Ureter (tissue), 1 donor: ENCODE measurements around the gene PAQR3. TPM values are rescaled to one million over a fixed set of nuclear protein-coding genes. Genes with fewer than 3 reads are reported as not detected.
"Not testable (repeated sequence)": the region's sequence is repeated elsewhere in the genome, so short reads cannot be mapped to it uniquely, and the experiment has no call there.

Experiments used
- DNase-seq: peaks from one replicate; pipeline ENCODE4 v3.0.0-alpha.2; 2020; ENCODE audit warnings: low spot score
- total RNA-seq: library from RNA; stranded (reverse); gene quantifications from one replicate; pipeline ENCODE4 v1.2.4, GENCODE V29; 2023
- donor health status: DM: yes; HTN: yes; CAD: no.

PAQR3 gene
- total RNA-seq, 1 donor from 2014 or later, result 15.6 TPM

DNA sequence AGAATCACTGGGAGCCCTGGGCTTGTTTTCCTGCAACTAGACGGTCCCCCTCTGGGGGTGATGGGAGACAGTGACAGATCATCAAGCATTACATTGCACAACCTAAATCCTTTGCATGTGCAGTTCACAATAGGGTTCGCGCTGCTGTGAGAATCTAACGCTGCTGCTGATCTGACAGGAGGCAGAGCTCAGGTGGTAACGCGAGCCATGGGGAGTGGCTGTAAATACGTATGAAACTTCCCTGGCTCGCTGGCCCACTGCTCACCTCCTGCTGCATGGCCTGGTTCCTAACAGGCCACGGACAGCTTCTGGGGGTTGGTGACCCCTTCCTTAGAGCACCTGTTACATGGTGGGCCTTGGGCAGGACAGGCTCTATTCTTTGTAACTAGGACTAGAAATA, 10.4 kb downstream of the PAQR3 start:
- no peak for DNase-seq

DNA sequence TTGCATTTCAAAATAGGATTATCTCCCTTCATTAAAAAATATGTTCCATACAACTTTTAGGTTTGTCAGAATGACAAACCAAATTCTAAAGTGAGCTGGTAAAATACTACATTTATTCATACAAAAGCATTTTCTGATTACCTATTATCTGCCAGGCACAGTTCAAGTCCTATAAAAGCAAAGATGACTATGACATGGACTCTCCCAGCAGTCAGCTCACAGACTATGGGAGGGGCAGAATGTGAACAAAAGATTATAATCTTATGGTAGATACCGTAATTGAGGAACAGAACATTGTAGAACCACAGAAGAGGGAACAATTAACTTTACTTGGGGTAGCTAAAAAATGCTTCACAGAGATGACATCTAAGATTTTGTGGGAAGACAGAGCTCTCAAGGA, 12.4 kb downstream of the PAQR3 start:
- DNase-seq, result no peak

DNA sequence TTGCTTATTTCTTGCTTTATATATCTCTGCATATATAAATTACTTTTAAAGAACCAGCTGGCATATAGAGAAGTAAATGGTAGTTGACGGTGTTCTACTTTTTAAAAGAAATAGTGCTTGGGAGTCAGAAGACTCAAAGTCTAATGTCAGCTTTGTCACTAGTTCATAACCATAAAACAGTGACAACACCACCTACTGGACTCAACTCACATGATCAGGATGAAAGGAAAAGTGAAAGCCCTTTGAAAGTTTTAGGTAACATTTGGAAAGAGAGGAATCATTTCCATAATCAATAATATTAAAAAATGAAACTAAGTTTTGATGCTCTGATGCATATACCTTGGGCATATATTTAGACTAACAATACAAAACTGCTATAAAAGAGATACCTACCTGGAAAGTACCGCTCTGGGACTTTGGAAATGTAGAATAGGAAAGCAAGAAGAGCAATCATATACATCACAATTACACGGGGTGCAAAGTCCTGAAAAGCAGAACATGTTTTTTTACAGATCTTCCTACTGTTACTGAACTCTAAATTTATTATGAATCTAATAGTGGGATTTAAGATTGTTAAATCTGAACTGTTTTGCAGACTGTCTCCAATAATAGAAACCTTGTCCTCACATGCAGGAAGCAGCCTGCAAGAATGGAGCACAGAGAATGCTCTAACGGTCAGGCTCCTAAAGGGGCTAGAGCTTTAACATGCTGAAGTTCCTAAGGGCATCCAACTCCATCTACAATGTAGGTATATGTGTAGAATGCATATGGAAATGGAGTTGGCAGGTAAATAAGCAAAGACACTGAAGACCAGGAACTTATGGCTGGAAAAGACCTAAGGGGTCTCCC, 15.6 kb downstream of the PAQR3 start:
- no peak for DNase-seq

- no peak for DNase-seq
Measured at GRCh38 chr4:78922207-78922606, 17.0 kb downstream of the PAQR3 start.

DNA sequence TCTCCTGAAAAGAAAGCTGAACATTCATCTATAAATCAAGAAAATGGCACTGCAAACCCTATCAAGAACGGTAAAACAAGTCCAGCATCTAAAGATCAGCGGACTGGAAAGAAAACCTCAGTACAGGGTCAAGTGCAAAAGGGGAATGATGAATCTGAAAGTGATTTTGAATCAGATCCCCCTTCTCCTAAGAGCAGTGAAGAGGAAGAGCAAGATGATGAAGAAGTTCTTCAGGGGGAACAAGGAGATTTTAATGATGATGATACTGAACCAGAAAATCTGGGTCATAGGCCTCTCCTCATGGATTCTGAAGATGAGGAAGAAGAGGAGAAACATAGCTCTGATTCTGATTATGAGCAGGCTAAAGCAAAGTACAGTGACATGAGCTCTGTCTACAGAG, 28.6 kb downstream of the PAQR3 start:
- no peak for DNase-seq

DNA sequence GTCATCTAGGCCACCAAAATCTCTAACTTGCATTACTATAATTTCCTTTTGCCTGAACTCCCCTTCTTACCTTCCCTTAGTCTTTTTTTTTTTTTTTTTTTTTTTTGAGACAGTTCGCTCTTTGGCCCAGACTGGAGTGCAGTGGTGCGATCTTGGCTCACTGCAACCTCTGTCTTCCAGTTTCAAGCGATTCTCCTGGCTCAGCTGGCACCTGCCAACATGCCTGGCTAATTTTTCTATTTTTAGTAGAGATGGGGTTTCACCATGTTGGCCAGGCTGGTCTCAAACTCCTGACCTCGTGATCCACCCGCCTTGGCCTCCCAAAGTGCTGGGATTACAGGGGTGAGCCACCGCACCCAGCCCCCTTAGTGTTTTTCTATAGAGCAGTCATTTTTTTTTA, 30.3 kb downstream of the PAQR3 start:
- not testable (repeated sequence) for DNase-seq

DNA sequence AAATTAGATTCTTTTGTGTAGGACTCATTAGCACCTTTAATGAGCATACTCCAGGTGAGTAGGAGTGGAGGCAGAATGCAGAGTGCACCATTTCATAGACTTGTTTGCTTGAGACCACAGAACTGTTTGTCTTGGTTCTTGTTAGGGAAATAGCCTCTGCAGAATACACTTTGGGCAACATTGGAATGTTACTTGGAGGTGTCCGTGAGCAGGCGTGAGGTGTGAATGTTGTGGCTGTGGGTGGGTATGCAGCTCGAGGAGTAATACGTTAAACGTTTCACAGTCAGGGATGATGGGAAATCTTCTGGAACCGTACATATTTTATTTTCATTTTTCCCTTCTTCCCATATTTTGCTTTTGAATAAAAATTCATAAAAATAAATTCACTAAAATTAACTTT, 31.6 kb downstream of the PAQR3 start:
- DNase-seq, result no peak

- no peak for DNase-seq
Measured at GRCh38 chr4:78904143-78904542, 35.1 kb downstream of the PAQR3 start.

DNA sequence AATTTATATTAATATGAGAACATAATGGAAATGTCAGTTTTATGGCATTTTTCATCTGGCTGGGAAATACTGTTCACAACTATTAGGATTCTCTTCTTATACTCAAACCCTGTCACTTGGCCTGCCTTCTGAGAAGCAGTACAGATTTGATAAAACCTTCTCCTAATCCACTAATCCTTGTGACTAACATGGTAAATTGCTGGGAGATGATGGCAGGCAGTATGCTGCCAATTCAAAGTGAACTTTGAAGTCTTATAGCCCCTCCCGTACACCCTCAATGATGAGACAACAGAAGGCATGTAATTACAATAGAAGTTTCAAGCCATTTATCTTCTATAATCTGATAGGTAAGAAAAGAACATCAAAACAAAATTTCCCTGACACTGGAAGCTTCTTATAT, 36.9 kb downstream of the PAQR3 start:
- DNase-seq, result no peak

DNA sequence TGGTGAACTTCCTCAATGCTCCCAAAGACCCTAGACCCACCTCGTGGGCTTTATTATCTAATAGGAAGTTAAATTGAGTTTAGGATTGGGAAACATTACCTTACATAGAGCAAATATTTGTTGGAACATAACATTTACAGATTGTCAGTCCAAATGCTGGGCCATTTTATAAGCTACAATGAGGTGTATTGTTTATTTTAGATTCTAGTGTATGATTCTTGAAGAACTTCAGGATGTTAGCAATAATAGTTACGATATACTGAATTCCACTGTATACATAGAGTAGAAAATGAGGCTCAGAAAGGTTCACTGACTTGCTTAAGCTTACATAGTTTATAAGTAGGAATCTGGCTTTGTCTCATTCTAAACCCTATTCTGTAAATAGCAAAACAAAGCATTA, 37.4 kb downstream of the PAQR3 start:
- no peak for DNase-seq

DNA sequence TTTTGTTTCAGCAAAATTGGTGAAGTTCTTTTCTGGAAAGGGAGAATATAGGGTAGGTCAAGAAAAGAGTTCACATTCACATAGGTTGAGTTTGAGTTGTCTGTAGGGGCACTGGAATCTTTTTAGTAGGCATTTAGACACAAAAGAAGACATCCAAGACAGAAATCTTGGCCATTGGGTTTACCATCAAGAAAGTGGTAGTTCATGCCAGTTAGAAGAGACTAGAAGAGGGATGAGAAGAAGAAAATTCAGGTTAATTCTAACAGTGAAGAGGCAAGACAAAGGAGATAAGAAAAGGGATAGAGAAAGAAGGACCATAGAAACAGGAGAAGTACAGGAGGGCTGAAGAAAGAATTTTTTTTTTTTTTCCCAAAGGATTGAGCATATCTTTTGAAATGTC, 39.9 kb downstream of the PAQR3 start:
- DNase-seq, result no peak

GRCh38 chr4:78889955-78890354, 49.3 kb downstream of the PAQR3 start:
- no peak for DNase-seq

- DNase-seq, result no peak
Measured at GRCh38 chr4:78885598-78885997, 53.6 kb downstream of the PAQR3 start.

DNA sequence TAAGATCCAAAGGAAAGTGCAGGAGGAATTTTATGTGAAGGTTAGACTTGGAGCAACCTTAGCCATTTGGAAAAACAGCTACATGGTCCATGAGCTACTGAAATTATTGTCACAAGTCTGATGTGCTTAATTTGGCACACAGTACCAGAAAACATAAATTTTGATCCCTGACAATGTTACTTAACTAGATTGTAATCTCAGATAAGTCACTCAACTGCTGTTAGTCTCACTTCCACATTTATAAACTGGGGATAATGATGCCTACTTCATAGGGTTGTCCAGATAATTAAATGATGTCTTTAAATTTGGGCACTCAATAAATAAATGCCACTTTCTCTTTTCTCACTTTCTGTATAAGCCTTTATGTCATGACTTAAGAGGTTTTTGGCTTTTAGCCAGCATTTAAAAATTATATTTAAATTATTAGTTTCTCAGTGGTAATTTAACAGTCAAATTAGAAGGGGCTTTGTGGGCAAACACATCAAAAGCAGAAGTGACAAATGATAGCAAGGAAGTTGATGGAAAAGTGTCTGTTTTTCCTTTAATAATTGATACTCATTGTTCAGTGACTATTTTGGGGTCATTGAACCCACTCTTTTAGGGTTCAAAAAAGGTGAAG, 58.3 kb downstream of the PAQR3 start:
- no peak for DNase-seq

DNA sequence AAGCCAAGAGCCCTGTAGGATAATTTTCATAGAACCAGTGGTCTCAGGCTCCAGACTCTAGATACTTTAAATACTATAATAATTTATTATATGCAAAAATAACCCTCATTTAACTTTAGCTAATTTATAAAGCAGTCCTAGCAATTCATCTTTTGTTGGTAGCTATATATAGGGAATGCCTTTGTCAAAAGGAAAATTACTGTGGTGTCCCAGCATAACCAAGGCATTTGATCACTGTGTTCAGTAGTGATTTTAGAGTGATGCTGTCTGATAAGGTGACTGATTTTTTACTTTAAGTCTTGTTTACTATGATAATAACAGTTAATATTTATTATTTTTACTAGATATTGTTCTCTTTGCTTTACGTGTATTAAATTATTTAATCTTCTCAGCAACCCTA, 61.2 kb downstream of the PAQR3 start:
- no peak for DNase-seq

GRCh38 chr4:78876568-78877320, 62.5 kb downstream of the PAQR3 start:
- DNase-seq, result no peak

DNA sequence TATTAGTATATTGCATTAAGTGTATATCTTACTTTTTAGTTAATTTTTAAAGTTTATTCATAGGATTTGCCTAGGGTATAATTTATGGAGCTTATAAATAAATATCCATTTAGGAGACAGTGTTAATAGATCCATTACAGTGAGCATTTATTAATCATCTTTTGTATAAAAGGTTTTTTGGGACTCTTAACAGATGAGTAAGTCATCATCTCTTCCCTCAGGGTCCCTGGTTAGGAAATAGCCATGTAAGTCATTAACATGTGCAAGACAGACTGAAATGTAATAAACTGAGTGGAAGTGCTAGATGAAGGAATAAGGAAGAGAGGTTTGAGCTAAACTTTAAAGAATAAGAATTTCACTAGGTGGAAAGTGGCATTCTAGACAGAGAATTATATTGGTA, 69.2 kb downstream of the PAQR3 start:
- no peak for DNase-seq

DNA sequence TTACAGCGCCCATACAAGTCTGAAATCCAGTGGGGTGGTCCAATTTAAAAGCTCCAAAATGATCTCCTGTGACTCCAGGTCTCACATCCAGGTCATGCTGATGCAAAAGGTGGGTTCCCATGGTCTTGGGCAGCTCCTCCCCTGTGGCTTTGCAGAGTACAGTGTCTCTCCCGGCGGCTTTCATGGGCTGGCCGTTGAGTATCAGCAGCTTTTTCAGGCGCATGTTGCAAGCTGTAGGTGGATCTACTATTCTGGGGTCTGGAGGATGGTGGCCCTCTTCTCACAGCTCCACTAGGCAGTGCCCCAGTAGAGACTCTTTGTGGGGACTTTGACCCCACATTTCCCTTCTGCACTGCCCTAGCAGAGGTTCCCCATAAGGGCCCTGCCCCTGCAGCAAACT, 70.5 kb downstream of the PAQR3 start:
- not testable (repeated sequence) for DNase-seq

DNA sequence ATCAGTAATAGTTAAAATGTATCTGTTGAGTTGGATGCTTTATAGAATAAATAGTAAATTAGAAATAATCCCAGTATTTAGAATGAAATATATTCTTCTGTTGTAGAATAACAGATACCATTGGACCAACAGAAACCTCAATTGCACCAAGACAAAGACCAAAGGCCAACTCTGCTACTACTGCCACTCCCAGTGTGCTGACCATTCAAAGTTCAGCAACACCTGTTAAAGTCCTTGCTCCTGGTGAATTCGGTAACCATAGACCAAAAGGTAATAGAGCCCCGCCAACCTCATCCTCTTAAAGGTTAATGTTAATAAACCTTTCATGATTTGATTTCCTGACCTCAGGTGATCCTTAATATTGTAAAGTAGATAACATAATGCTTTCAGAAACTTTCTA, 73.8 kb downstream of the PAQR3 start:
- DNase-seq, result no peak

DNA sequence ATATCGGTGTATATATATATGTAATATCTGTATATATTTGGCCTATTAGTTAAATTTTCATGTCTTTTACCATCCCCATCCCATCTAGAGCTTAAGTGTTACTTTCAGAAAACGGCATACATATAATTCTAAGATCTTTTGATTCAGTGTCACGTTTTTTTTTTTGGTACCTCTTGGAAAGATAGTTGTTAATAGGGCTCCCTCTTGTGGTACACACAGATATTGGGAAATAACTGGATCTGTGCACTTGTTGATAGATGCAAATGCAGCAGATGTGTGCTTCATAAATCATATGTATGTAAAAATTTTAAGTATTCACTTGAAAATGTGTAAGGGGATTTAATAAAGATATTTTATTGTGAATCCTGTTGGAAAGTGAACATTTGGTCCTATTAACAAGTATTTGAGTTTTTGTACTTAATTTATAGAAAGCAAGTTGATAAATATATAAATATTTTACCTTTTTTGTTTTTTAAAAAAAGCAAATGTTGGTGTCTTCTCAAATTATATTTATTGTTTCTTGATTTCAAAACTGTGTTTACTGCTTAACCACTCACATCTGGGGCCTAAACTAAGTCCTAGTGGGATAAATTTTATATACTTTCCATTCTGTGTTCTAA, 74.7 kb downstream of the PAQR3 start:
- no peak for DNase-seq

DNA sequence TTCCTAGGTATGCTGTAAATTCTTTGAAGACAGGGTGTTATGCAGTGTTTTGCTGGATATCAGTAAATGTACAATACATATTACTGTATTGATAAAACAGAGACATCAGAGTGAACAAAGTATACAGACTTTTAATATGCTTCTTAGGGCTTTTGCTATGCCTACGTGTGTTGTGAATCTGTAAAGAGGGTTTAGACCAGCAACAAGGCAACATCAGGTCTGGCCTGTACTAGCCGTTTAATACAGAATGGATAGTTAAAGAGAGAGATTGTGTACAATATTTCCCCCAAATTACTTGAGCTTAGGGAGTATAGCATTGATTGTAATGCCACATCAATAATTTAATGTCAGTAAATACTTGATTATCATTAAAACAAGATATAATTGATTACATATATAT, 75.2 kb downstream of the PAQR3 start:
- no peak for DNase-seq

GRCh38 chr4:78863254-78863869, 75.9 kb downstream of the PAQR3 start:
- no peak for DNase-seq
